Activated B cell treated with CpG ODN at 0.5 μM for 24 hours (primary cell): ENCODE data around the gene CYSLTR2. TPM values are rescaled to one million over a fixed set of nuclear protein-coding genes. Genes with fewer than 3 reads are reported as not detected.

ENCODE experiments used
- ATAC-seq: fragments of 200-7000 bp; cut with Tn5 transposase; one replicate; pipeline ENCODE4 v1.10.0; 2021; ENCODE audit warnings: low read depth, mild to moderate bottlenecking, moderate library complexity
- CTCF ChIA-PET: fragments of 350-600 bp; sonication (Branson Sonifier 250); formaldehyde crosslinking; loops from one replicate; lab custom pipeline; 2021; ENCODE audit warnings: antibody characterized with exemption; lab: Charles Lee
- POLR2A ChIA-PET: fragments of 350-600 bp; sonication (Branson Sonifier 250); formaldehyde crosslinking; loops from one replicate; lab custom pipeline; 2021; ENCODE audit warnings: antibody characterized with exemption; lab: Charles Lee
- DNase-seq: peaks from one replicate; pipeline ENCODE4 v3.0.0; 2022
- H3K27ac Mint-ChIP-seq: one replicate; pipeline ENCODE4 v1.8.0; 2020; ENCODE audit warnings: mixed read lengths
- H3K27me3 Mint-ChIP-seq: one replicate; pipeline ENCODE4 v1.8.0; 2021; ENCODE audit warnings: mixed read lengths
- H3K36me3 Mint-ChIP-seq: one replicate; pipeline ENCODE4 v1.8.0; 2021; ENCODE audit warnings: low read depth, mixed read lengths
- H3K4me1 Mint-ChIP-seq: one replicate; pipeline ENCODE4 v1.8.0; 2021; ENCODE audit warnings: mixed read lengths
- H3K4me3 Mint-ChIP-seq: one replicate; pipeline ENCODE4 v1.8.0; 2020; ENCODE audit warnings: mild to moderate bottlenecking, mixed read lengths
- H3K9me3 Mint-ChIP-seq: one replicate; pipeline ENCODE4 v1.8.0; 2020; ENCODE audit warnings: mixed read lengths
- CTCF ChIP-seq: fragments of 200-600 bp; IDR thresholded peaks from one replicate; pipeline ENCODE4 v1.8.0; 2022; ENCODE audit warnings: antibody characterized with exemption, mild to moderate bottlenecking
- intact Hi-C: fragments of 100-400 bp; cut with micrococcal nuclease; formaldehyde crosslinking; loops from one replicate; pipeline ENCODE4 v1.15.1; 2024
- total RNA-seq: library from RNA; stranded (reverse); gene quantifications from 2 replicates; pipeline ENCODE4 v1.2.3, GENCODE V29; 2022

The CYSLTR2 gene
- total RNA-seq, 1 donor from 2014 or later = 0.11 TPM

GRCh38 chr13:48635478-48635877, 18.3 kb upstream of the CYSLTR2 start:
- DNase-seq = no peak
- Mint-ChIP-seq H3K36me3 (no peaks in the 10 kb centered on the region), H3K4me3 (no peak overlapping the region), H3K4me1 (no peaks in the 10 kb centered on the region), H3K27ac (no peak overlapping the region), H3K27me3 (peaks cover 17% of the 10 kb centered on the region), H3K9me3 (peaks cover 24% of the 10 kb centered on the region)
- CTCF ChIA-PET = no interaction called here
- POLR2A ChIA-PET = no interaction called here
- ATAC-seq = no peak
- TF ChIP-seq CTCF = no peak
- intact Hi-C loops = no loop called here

GRCh38 chr13:48636550-48636949, 17.2 kb upstream of the CYSLTR2 start:
- Mint-ChIP-seq H3K4me3 (no peak overlapping the region), H3K27ac (no peak overlapping the region), H3K27me3 (peaks cover 17% of the 10 kb centered on the region), H3K36me3 (no peaks in the 10 kb centered on the region), H3K9me3 (peaks cover 24% of the 10 kb centered on the region), H3K4me1 (no peaks in the 10 kb centered on the region)
- CTCF ChIA-PET = no interaction called here
- intact Hi-C loops = no loop called here
- ATAC-seq (no peak), DNase-seq (no peak)
- TF ChIP-seq CTCF = no peak
- POLR2A ChIA-PET = no interaction called here

- no peak overlapping the region for H3K4me3 Mint-ChIP-seq
Measured at GRCh38 chr13:48637601-48638000, 16.1 kb upstream of the CYSLTR2 start.

GRCh38 chr13:48640767-48641166, 13.0 kb upstream of the CYSLTR2 start:
- Mint-ChIP-seq H3K27me3 (peaks cover 13% of the 10 kb centered on the region), H3K27ac (no peak overlapping the region), H3K4me3 (no peak overlapping the region), H3K4me1 (no peaks in the 10 kb centered on the region), H3K9me3 (peaks cover 14% of the 10 kb centered on the region), H3K36me3 (no peaks in the 10 kb centered on the region)
- intact Hi-C loops = loop anchor here (10.0 kb wide), 1 partner anchor 306 kb away; no protein-coding TSS in a partner anchor
- no peak for ATAC-seq
- CTCF ChIA-PET = no interaction called here
- POLR2A ChIA-PET = no interaction called here
- no peak for TF ChIP-seq CTCF
- DNase-seq = no peak

More at GRCh38 chr13:48637601-48638000, 16.1 kb upstream of the CYSLTR2 start:
- ATAC-seq (no peak), DNase-seq (no peak)
- Mint-ChIP-seq H3K9me3 (peaks cover 24% of the 10 kb centered on the region), H3K36me3 (no peaks in the 10 kb centered on the region), H3K27ac (no peak overlapping the region), H3K4me1 (no peaks in the 10 kb centered on the region), H3K27me3 (peaks cover 16% of the 10 kb centered on the region)
- TF ChIP-seq CTCF = no peak
- ChIA-PET CTCF (interaction anchor here (0.6 kb wide), 1 partner anchor 1738 kb away, joined by 3 read pairs; no protein-coding TSS in a partner anchor), POLR2A (no interaction called here)
- intact Hi-C loops = no loop called here

- ATAC-seq = no peak
- TF ChIP-seq CTCF = no peak
- peaks cover 13% of the 10 kb centered on the region for H3K27me3 Mint-ChIP-seq
- intact Hi-C loops = loop anchor here (10.0 kb wide), 1 partner anchor 307 kb away; no protein-coding TSS in a partner anchor
- H3K4me3 Mint-ChIP-seq = no peak overlapping the region
- no peak overlapping the region for H3K27ac Mint-ChIP-seq
- H3K9me3 Mint-ChIP-seq = peaks cover 10% of the 10 kb centered on the region
- ChIA-PET CTCF (no interaction called here), POLR2A (interaction anchor here (0.7 kb wide), 1 partner anchor 19 kb away, joined by 5 read pairs; no protein-coding TSS in a partner anchor)
- no peaks in the 10 kb centered on the region for H3K4me1 Mint-ChIP-seq
- no peak for DNase-seq
- H3K36me3 Mint-ChIP-seq = no peaks in the 10 kb centered on the region
Measured at GRCh38 chr13:48641404-48641803, 12.3 kb upstream of the CYSLTR2 start.
